H1 (cell line): ENCODE measurements around the gene TEKT3. TPM values are rescaled to one million over a fixed set of nuclear protein-coding genes. Genes with fewer than 3 reads are reported as not detected.
A peak's percentile ranks its signal among the peaks of the same experiment; 100 is the strongest.

Experiments
- ATF2 ChIP-seq: IDR thresholded peaks from 2 replicates; pipeline ENCODE4 v1.6.1; 2012; ENCODE audit warnings: low read length, inconsistent platforms
- BACH1 ChIP-seq: IDR thresholded peaks from 2 replicates; pipeline ENCODE4 v1.6.1; 2012; ENCODE audit warnings: low read length, improper control_type of control experiment
- BCL11A ChIP-seq, 2 experiments: IDR thresholded peaks; one replicate each; pipeline ENCODE4 v1.6.1; 2011; ENCODE audit warnings: low read depth in 2 of 2, low read length in 2 of 2, mild to moderate bottlenecking in 2 of 2
- CBX5 ChIP-seq: fragments of 300-800, 300-1000 bp; sonication (generic); IDR thresholded peaks from 2 replicates; pipeline ENCODE4 v1.7.1; 2016; ENCODE audit warnings: antibody characterized with exemption, low read length, low read depth
- CHD2 ChIP-seq: IDR thresholded peaks from 2 replicates; pipeline ENCODE4 v1.6.1; 2012; ENCODE audit warnings: low read length, improper control_type of control experiment
- CREB1 ChIP-seq: IDR thresholded peaks from 2 replicates; pipeline ENCODE4 v1.6.1; 2012; ENCODE audit warnings: inconsistent platforms
- CTCF ChIP-seq, 3 experiments: IDR thresholded peaks; 1 replicate in 2 of 3; 2 replicates in 1 of 3; pipeline versions ENCODE4 v1.5.1 to v1.6.1; 2011; ENCODE audit warnings: low read length in 3 of 3, mild to moderate bottlenecking in 3 of 3, inconsistent platforms in 2 of 3, low read depth in 1 of 3, moderate library complexity in 1 of 3; ENCODE audit not compliant: insufficient read depth in 1 of 3; ENCODE audit errors: control extremely low read depth in 1 of 3
- EP300 ChIP-seq, 2 experiments: IDR thresholded peaks; 1 replicate in 1 of 2; 2 replicates in 1 of 2; pipeline ENCODE4 v1.6.1; 2011 to 2012; ENCODE audit warnings: low read depth in 2 of 2, low read length in 2 of 2, mild to moderate bottlenecking in 2 of 2, borderline replicate concordance in 1 of 2, inconsistent platforms in 1 of 2, moderate library complexity in 1 of 2
- FOSL1 ChIP-seq: IDR thresholded peaks from 2 replicates; pipeline ENCODE4 v1.6.1; 2011; ENCODE audit warnings: mild to moderate bottlenecking, low read depth, low read length, moderate library complexity; ENCODE audit not compliant: insufficient read depth
- HDAC6 ChIP-seq: IDR thresholded peaks from one replicate; pipeline ENCODE4 v1.7.1; 2012; ENCODE audit warnings: low read depth, mild to moderate bottlenecking, inconsistent platforms, low read length, moderate library complexity
- JUND ChIP-seq: IDR thresholded peaks from 2 replicates; pipeline ENCODE4 v1.6.1; 2011; ENCODE audit warnings: mild to moderate bottlenecking, improper control_type of control experiment, low read length
- KDM4A ChIP-seq: IDR thresholded peaks from one replicate; pipeline ENCODE4 v1.7.1; 2012; ENCODE audit warnings: low read depth, mild to moderate bottlenecking, moderate library complexity, low read length, inconsistent platforms; ENCODE audit not compliant: severe bottlenecking
- NRF1 ChIP-seq: IDR thresholded peaks from 2 replicates; pipeline ENCODE4 v1.6.1; 2011; ENCODE audit warnings: mild to moderate bottlenecking, low read depth, low read length, improper control_type of control experiment
- PHF8 ChIP-seq: fragments of 200-600 bp; sonication (generic); conservative IDR thresholded peaks from 2 replicates; pipeline ENCODE4 v1.7.1; 2012; ENCODE audit warnings: low read depth, mild to moderate bottlenecking, inconsistent platforms, low read length, moderate library complexity
- POLR2AphosphoS5 ChIP-seq: IDR thresholded peaks from 2 replicates; pipeline ENCODE4 v1.6.1; 2011; ENCODE audit warnings: low read depth, low read length
- RAD21 ChIP-seq, 2 experiments: IDR thresholded peaks in 1 of 2; conservative IDR thresholded peaks in 1 of 2; 2 replicates each; pipeline ENCODE4 v1.6.1; 2011; ENCODE audit warnings: low read depth in 2 of 2, low read length in 2 of 2, improper control_type of control experiment in 1 of 2, inconsistent platforms in 1 of 2, mild to moderate bottlenecking in 1 of 2, moderate library complexity in 1 of 2
- RNF2 ChIP-seq: fragments of 200-900, 300-1000 bp; sonication (generic); IDR thresholded peaks from 2 replicates; pipeline ENCODE4 v1.7.1; 2016; ENCODE audit warnings: borderline replicate concordance, low read depth, mild to moderate bottlenecking, antibody characterized with exemption, low read length; ENCODE audit not compliant: poor library complexity, severe bottlenecking; ENCODE audit errors: missing control alignments
- SP4 ChIP-seq: IDR thresholded peaks from 2 replicates; pipeline ENCODE4 v1.6.1; 2012; ENCODE audit warnings: low read length, inconsistent platforms
- TBP ChIP-seq: IDR thresholded peaks from 2 replicates; pipeline ENCODE4 v1.6.1; 2011; ENCODE audit warnings: low read depth, low read length, improper control_type of control experiment
- TCF12 ChIP-seq: IDR thresholded peaks from 2 replicates; pipeline ENCODE4 v1.6.1; 2011; ENCODE audit warnings: low read depth, mild to moderate bottlenecking, low read length
- ZNF274 ChIP-seq: IDR thresholded peaks from 2 replicates; pipeline ENCODE4 v1.7.0; 2012; ENCODE audit warnings: low read length, borderline replicate concordance; ENCODE audit errors: extremely low read depth
- polyA plus RNA-seq, 7 experiments: library from polyadenylated mRNA; depleted of rRNA in 3 of 7; stranded (reverse) in 5 of 7; unstranded in 2 of 7; fragments of >200 nt in 5 of 7; fragments of 200-250 nt in 2 of 7; gene quantifications; 1 replicate in 5 of 7; 2 replicates in 1 of 7; 4 replicates in 1 of 7; pipeline versions ENCODE4 v1.2.1 to v1.2.3, GENCODE V29; 2011 to 2013; ENCODE audit warnings: missing spikeins in 2 of 7, mixed read lengths in 2 of 7
- total RNA-seq: library from RNA; stranded (reverse); fragmentation: NEBNext Ultra II Directional; extraction: Animal tissue kit (Norgen Biotek cat#: 25700); gene quantifications from 2 replicates; pipeline ENCODE4 v1.2.1, GENCODE V29; 2021

The TEKT3 gene
- total and polyA plus RNA-seq, 2 of the 8 experiments (the other 6 are each of a cell fraction or from before 2014, with no cell fraction given), result 2.2 to 2.9 TPM

DNA sequence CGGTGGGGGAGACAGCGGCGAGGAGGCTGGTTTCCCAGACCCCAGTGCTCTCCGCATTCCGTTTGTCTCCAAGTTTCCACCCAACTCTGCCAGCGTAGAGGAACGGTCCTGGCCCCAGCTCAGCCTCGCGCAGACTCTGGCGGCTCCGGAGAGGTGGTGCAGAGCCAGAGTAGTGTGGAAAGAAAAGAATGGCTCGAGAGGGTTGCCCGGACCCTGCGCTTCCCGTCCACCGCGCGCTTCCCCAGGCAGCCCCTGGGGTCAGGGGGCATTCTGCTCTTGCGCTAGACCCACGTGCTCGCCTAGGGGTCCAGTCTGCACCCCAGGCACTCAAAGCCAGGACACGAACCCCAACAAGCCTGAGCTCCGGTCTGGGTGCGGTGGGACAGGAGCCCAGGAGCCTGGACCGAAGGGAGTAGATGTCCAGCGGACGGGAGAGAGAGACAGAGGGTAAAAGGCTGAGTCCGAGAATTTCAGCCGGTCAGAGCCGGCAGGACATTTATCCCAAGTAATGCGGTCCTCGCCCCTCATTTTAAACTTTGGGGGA lies 80.1 kb downstream of the TEKT3 start (continued):
- peak in 1 of 3 experiments; percentile 8; a peak in 1 of 4 replicates for TF ChIP-seq CTCF (IDR thresholded peaks at IDR 0.05; ENCODE audit: control extremely low read depth in 1 of 3, insufficient read depth in 1 of 3, low read depth in 1 of 3, low read length in 3 of 3)
- no peak for TF ChIP-seq SP4
- no peak for TF ChIP-seq EP300 (IDR thresholded peaks at IDR 0.05; ENCODE audit: borderline replicate concordance in 1 of 2, low read depth in 2 of 2, low read length in 2 of 2)
- no peak for TF ChIP-seq CHD2
- no peak for TF ChIP-seq BACH1
- no peak for TF ChIP-seq BCL11A (IDR thresholded peaks at IDR 0.05; ENCODE audit: low read depth in 2 of 2, low read length in 2 of 2)
- no peak for TF ChIP-seq PHF8
- TF ChIP-seq FOSL1, result no peak
- no peak for TF ChIP-seq TBP
- TF ChIP-seq NRF1, result no peak
- TF ChIP-seq CREB1, result no peak
- TF ChIP-seq TCF12, result no peak
- no peak for TF ChIP-seq RNF2
- TF ChIP-seq KDM4A, result no peak
- no peak for TF ChIP-seq ATF2
- no peak for TF ChIP-seq ZNF274
- no peak for TF ChIP-seq JUND
- no peak for TF ChIP-seq HDAC6
- TF ChIP-seq RAD21 (IDR thresholded peaks at IDR 0.05 in 1 of 2, conservative IDR thresholded peaks at IDR 0.05 in 1 of 2; ENCODE audit: low read depth in 2 of 2, low read length in 2 of 2), result 0 out of 4 replicates have a peak, but pooled peaks of 1 of the 2 experiments have one; percentile 17
- TF ChIP-seq CBX5, result no peak
- no peak for TF ChIP-seq POLR2AphosphoS5
